Coronary artery (tissue), 2 donors: ENCODE results near the gene TTLL9.
"Not testable (repeated sequence)": the region's sequence is repeated elsewhere in the genome, so short reads cannot be mapped to it uniquely, and the experiment has no call there.

ENCODE experiments used
- DNase-seq: peaks from one replicate; pipeline ENCODE4 v3.0.0-alpha.2; 2017; ENCODE audit warnings: low spot score
- H3K27ac ChIP-seq, 2 donors: fragments of 200-600 bp; sonication (generic); one replicate each; pipeline ENCODE4 v1.5.1; 2016 to 2019
- H3K4me3 ChIP-seq: fragments of 200-600 bp; sonication (generic); 2 replicates; pipeline ENCODE4 v1.5.1; 2016; ENCODE audit warnings: mild to moderate bottlenecking, moderate library complexity
- TF ChIP-seq, protein P1 (sequence below): fragments of 200-600 bp; sonication (generic); IDR thresholded peaks from one replicate; pipeline ENCODE4 v1.5.1; 2019; ENCODE audit warnings: antibody characterized with exemption

The TTLL9 gene

GRCh38 chr20:31910071-31910803, 39.8 kb downstream of the TTLL9 start:
- Histone ChIP-seq H3K4me3 (no peak overlapping the region), H3K27ac (no peak overlapping the region)
- TF ChIP-seq, protein P1, sequence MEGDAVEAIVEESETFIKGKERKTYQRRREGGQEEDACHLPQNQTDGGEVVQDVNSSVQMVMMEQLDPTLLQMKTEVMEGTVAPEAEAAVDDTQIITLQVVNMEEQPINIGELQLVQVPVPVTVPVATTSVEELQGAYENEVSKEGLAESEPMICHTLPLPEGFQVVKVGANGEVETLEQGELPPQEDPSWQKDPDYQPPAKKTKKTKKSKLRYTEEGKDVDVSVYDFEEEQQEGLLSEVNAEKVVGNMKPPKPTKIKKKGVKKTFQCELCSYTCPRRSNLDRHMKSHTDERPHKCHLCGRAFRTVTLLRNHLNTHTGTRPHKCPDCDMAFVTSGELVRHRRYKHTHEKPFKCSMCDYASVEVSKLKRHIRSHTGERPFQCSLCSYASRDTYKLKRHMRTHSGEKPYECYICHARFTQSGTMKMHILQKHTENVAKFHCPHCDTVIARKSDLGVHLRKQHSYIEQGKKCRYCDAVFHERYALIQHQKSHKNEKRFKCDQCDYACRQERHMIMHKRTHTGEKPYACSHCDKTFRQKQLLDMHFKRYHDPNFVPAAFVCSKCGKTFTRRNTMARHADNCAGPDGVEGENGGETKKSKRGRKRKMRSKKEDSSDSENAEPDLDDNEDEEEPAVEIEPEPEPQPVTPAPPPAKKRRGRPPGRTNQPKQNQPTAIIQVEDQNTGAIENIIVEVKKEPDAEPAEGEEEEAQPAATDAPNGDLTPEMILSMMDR = no peak
- no peak for DNase-seq

GRCh38 chr20:31913431-31914157, 43.2 kb downstream of the TTLL9 start:
- no peak for DNase-seq
- H3K4me3 ChIP-seq = no peak overlapping the region
- TF ChIP-seq, protein P1 = no peak
- H3K27ac ChIP-seq = no peak overlapping the region

DNA sequence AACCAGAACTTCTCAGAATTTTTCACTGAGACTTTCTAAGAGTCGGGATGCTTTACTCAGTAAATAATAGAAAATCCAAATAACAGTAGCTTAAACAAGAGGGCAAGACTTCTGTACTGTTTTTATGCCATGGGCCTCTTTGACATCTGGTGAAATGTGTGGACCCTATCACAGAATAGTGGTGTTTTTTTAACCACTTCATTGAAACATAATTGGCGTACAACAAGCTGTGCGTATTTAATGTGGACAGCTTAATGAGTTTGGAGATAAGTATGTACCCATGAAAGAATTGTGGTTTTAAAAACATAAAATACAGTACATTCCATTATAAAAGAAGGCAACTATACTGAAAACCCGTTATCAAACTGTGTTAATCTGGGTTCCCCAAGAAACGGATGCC, 43.7 kb downstream of the TTLL9 start:
- no peak for DNase-seq
- TF ChIP-seq, protein P1 = no peak
- Histone ChIP-seq H3K27ac (no peak overlapping the region), H3K4me3 (no peak overlapping the region)

- DNase-seq = no peak
- Histone ChIP-seq H3K4me3 (no peak overlapping the region), H3K27ac (no peak overlapping the region)
- TF ChIP-seq, protein P1 = no peak
Measured at GRCh38 chr20:31915491-31916280, 45.3 kb downstream of the TTLL9 start.

DNA sequence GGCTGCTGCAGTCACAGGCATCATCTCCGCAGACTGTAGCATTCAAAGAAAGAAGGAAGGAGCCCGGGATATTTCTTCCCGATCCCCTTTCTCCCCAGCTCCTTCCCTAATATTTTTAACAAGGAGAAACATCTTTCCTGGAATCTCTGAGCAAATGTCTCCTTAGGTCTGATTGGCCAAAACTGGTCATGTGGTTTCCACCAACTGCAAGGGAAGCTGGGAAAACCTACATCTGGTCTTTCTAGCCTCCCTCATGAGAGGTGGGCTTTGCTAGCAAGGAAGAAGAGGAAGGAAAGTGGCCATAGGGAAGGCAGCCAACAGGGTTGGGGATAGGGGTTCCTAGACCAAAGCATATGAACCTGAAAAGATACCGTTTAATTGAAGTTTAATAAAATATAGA, 46.3 kb downstream of the TTLL9 start:
- no peak overlapping the region for H3K27ac ChIP-seq
- TF ChIP-seq, protein P1 = no peak
- no peak overlapping the region for H3K4me3 ChIP-seq

GRCh38 chr20:31917962-31918412, 47.6 kb downstream of the TTLL9 start:
- not testable (repeated sequence) for H3K27ac ChIP-seq, DNase-seq, H3K4me3 ChIP-seq

More for the DNA sequence above, 46.3 kb downstream of the TTLL9 start:
- no peak for DNase-seq

- DNase-seq = no peak
- TF ChIP-seq, protein P1 = no peak
- Histone ChIP-seq H3K27ac (no peak overlapping the region), H3K4me3 (no peak overlapping the region)
Measured at GRCh38 chr20:31918466-31919105, 48.2 kb downstream of the TTLL9 start.
